Kidney (tissue), 14 donors: ENCODE measurements around the gene TAF6L. TPM values are rescaled to one million over a fixed set of nuclear protein-coding genes. Genes with fewer than 3 reads are reported as not detected.

ENCODE experiments used
- DNase-seq, 5 donors: peaks; one replicate each; pipeline ENCODE4 v3.0.0-alpha.2; 2013 to 2020
- FAIRE-seq: peaks from 2 replicates; lab custom pipeline; 2012; peaks lifted over from hg19 to GRCh38; lab: Jason Lieb, UNC
- H3K27ac ChIP-seq, 2 donors: one replicate each; pipeline ENCODE4 v1.7.0; 2013; ENCODE audit warnings: low read depth in 2 of 2, low read length in 2 of 2, inconsistent platforms in 1 of 2
- H3K27me3 ChIP-seq: one replicate; pipeline ENCODE4 v1.7.1; 2013; ENCODE audit warnings: low read length, inconsistent platforms; ENCODE audit not compliant: control insufficient read depth, insufficient read depth
- H3K36me3 ChIP-seq, 3 donors: one replicate each; pipeline versions ENCODE4 v1.7.0 to v1.7.1; 2013; ENCODE audit warnings: low read length in 3 of 3, control low read depth in 1 of 3, inconsistent platforms in 1 of 3; ENCODE audit not compliant: insufficient read depth in 3 of 3, control insufficient read depth in 2 of 3
- H3K4me1 ChIP-seq, 3 donors: one replicate each; pipeline versions ENCODE4 v1.7.0 to v1.7.1; 2013; ENCODE audit warnings: low read length in 3 of 3, inconsistent platforms in 1 of 3, low read depth in 1 of 3; ENCODE audit not compliant: control insufficient read depth in 2 of 3, insufficient read depth in 2 of 3
- H3K4me3 ChIP-seq, 3 donors: one replicate each; pipeline versions ENCODE4 v1.7.0 to v1.8.1; 2013; ENCODE audit warnings: low read length in 3 of 3, control low read depth in 1 of 3, inconsistent platforms in 1 of 3
- H3K9ac ChIP-seq, 3 donors: one replicate each; pipeline versions ENCODE4 v1.7.0 to v1.7.1; 2013; ENCODE audit warnings: low read length in 3 of 3, control low read depth in 1 of 3, inconsistent platforms in 1 of 3
- H3K9me3 ChIP-seq, 3 donors: one replicate each; pipeline versions ENCODE4 v1.7.0 to v1.7.1; 2013; ENCODE audit warnings: low read length in 3 of 3, control low read depth in 1 of 3, inconsistent platforms in 1 of 3; ENCODE audit not compliant: control insufficient read depth in 2 of 3, insufficient read depth in 1 of 3
- CTCF ChIP-seq: IDR thresholded peaks from 3 replicates; pipeline ENCODE4 v1.5.1; 2012; ENCODE audit warnings: mild to moderate bottlenecking, moderate library complexity, borderline replicate concordance; ENCODE audit not compliant: insufficient read depth; ENCODE audit errors: extremely low read depth
- intact Hi-C: fragments of 100-400 bp; cut with DNase I; formaldehyde crosslinking; loops from one replicate; pipeline ENCODE4 v1.11.1; 2022
- polyA plus RNA-seq: library from polyadenylated mRNA; stranded (reverse); fragments of 350-450 nt; fragmentation: Illumina TruSeq; extraction: RNeasy Lipid Tissue Mini Kit (QIAGEN cat#74804); gene quantifications from one replicate; pipeline ENCODE4 v1.2.3, GENCODE V29; 2014; ENCODE audit warnings: low read depth, low replicate concordance; ENCODE audit not compliant: insufficient read depth
- total RNA-seq: library from RNA; stranded (reverse); fragmentation: NEBNext Ultra II Directional; extraction: Animal tissue kit (Norgen Biotek cat#: 25700); gene quantifications from one replicate; pipeline ENCODE4 v1.2.1, GENCODE V29; 2021
- donor health status: control.
- donor health status: control.
- donor health status: control.
- donor health status: control.
- donor health status: control.
- donor health status: DM: yes; HTN: yes; CAD: no.
- donor health status: Normal renal cell carcinoma (clear cell type).

TAF6L gene
- total and polyA plus RNA-seq, 2 donors from 2014 or later: 19.3 to 27.1 TPM

DNA sequence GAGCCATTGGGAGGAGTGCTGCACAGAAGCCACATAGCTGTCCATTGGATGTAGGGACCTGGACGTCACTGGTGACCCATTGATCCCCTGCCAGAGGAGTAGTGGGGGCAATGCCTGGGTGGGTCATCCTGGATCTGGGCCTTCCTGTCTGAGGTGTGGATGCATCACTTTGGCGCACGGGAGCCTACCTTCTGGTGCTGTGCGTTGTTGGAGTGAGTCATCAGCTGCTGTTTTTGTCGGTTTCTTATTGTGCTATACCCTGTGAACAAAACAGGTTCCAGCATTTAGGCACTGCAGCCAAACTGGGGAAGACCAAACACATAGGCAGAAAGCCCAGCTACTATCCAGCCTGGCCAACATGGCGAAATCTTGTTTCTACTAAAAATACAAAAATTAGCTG is 3.2 kb downstream of the TAF6L start:
- H3K9ac ChIP-seq: no peak overlapping the region
- H3K4me1 ChIP-seq: peaks cover 0 to 8% (median 7%) of the 10 kb centered on the region in 3 donors
- no peaks in the 10 kb centered on the region for H3K9me3 ChIP-seq
- no peak overlapping the region for H3K4me3 ChIP-seq
- no peaks in the 10 kb centered on the region for H3K27me3 ChIP-seq
- TF ChIP-seq CTCF: no peak
- peaks cover 0 to 21% (median 9%) of the 10 kb centered on the region in 3 donors for H3K36me3 ChIP-seq
- FAIRE-seq (no peak), DNase-seq (peak in 1 of 5 donors; percentile 31)
- intact Hi-C loops: no loop called here
- H3K27ac ChIP-seq: no peak overlapping the region

- intact Hi-C loops: no loop called here
- Histone ChIP-seq H3K9ac (no peak overlapping the region), H3K27me3 (no peaks in the 10 kb centered on the region), H3K36me3 (peaks cover 0 to 21% (median 9%) of the 10 kb centered on the region in 3 donors), H3K9me3 (no peaks in the 10 kb centered on the region), H3K27ac (no peak overlapping the region), H3K4me3 (no peak overlapping the region), H3K4me1 (peaks cover 0 to 5% (median 4%) of the 10 kb centered on the region in 3 donors)
- DNase-seq: peak in 1 of 5 donors; percentile 47
- no peak for TF ChIP-seq CTCF
- FAIRE-seq: no peak
Measured at GRCh38 chr11:62775646-62776045, 4.5 kb downstream of the TAF6L start.

- intact Hi-C loops: no loop called here
- H3K27me3 ChIP-seq: no peaks in the 10 kb centered on the region
- no peak overlapping the region for H3K9ac ChIP-seq
- no peak for DNase-seq
- no peak overlapping the region for H3K4me3 ChIP-seq
- no peaks in the 10 kb centered on the region for H3K4me1 ChIP-seq
- H3K36me3 ChIP-seq: peaks cover 0 to 25% (median 9%) of the 10 kb centered on the region in 3 donors
- no peak for TF ChIP-seq CTCF
- H3K27ac ChIP-seq: no peak overlapping the region
- no peaks in the 10 kb centered on the region for H3K9me3 ChIP-seq
- FAIRE-seq: no peak
Measured at GRCh38 chr11:62777389-62777788, 6.2 kb downstream of the TAF6L start.

DNA sequence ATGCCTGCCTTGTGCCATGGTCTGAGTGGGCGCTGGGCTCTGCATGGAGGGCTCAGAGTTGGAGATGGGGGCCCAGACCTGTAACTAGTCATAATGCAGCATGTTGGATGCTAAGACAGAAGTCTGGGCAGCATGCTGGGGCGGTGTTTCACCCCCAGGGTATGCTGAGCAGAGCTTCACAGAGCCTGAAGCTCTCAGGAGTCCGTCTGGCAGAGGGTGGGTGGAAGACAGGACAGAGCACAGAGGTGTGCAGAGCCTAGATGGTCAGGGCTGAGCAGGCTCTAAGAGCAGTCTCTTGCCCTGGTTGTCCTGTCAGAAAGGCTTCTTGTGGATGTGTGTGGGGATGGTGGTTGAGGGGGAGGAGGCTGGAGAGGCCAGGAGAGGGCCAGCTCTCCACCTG is 7.2 kb downstream of the TAF6L start:
- TF ChIP-seq CTCF: no peak
- no peak for FAIRE-seq

More for the DNA sequence above, 7.2 kb downstream of the TAF6L start:
- Histone ChIP-seq H3K4me3 (no peak overlapping the region), H3K9ac (no peak overlapping the region), H3K36me3 (peaks cover 0 to 29% (median 9%) of the 10 kb centered on the region in 3 donors), H3K4me1 (no peaks in the 10 kb centered on the region), H3K27me3 (no peaks in the 10 kb centered on the region), H3K27ac (no peak overlapping the region), H3K9me3 (no peaks in the 10 kb centered on the region)
- intact Hi-C loops: no loop called here
- DNase-seq: peak in 1 of 5 donors; percentile 33
